Ectodermal cell (in vitro differentiated cells): ENCODE data around the gene TAF1C.
"Not testable (repeated sequence)": the region's sequence is repeated elsewhere in the genome, so short reads cannot be mapped to it uniquely, and the experiment has no call there.

Source experiments
- H3K27ac ChIP-seq: 2 replicates; pipeline ENCODE4 v1.7.0; 2013; ENCODE audit warnings: mild to moderate bottlenecking, low read depth, low read length; ENCODE audit not compliant: insufficient read depth, poor library complexity, severe bottlenecking
- H3K27me3 ChIP-seq: 2 replicates; pipeline ENCODE4 v1.7.0; 2013; ENCODE audit warnings: mild to moderate bottlenecking, low read length; ENCODE audit not compliant: insufficient read depth, control insufficient read depth, poor library complexity, severe bottlenecking
- H3K36me3 ChIP-seq: one replicate; pipeline ENCODE4 v1.7.0; 2013; ENCODE audit warnings: low read length; ENCODE audit not compliant: control insufficient read depth, insufficient read depth
- H3K4me1 ChIP-seq: one replicate; pipeline ENCODE4 v1.7.0; 2013; ENCODE audit warnings: low read length; ENCODE audit not compliant: control insufficient read depth, insufficient read depth
- H3K4me3 ChIP-seq: 2 replicates; pipeline ENCODE4 v1.7.0; 2013; ENCODE audit warnings: low read depth, low read length, control low read depth; ENCODE audit not compliant: insufficient read depth
- H3K9me3 ChIP-seq: 2 replicates; pipeline ENCODE4 v1.7.0; 2013; ENCODE audit warnings: mild to moderate bottlenecking, low read length, moderate library complexity; ENCODE audit not compliant: control insufficient read depth
- WGBS, 2 experiments: methylation state at CpG; one replicate each; pipeline ENCODE4 v1.1.7; 2013; ENCODE audit warnings: missing lambda C conversion rate in 2 of 2; 5-methylcytosine and 5-hydroxymethylcytosine counted together

Gene TAF1C

DNA sequence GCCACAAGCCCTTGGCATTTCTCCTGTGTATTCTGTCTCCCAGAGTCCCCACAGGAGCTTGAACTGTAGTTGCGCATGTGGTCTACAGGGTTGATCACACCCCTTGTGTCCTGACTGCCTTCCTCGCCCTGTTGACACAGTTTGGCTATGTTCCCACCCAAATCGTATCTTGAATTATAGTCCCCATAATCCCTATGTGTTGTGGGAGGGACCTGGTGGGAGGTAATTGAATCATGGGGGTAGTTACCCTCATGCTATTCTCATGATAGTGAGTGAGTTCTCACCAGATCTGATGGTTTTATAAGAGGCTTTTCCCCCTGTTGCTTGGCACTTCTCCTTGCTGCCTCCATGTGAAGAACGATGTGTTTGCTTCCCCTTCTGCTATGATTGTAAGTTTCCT lies 25.3 kb upstream of the TAF1C start:
- Histone ChIP-seq H3K27me3 (no peaks in the 10 kb centered on the region), H3K9me3 (no peaks in the 10 kb centered on the region), H3K36me3 (no peaks in the 10 kb centered on the region), H3K4me1 (no peaks in the 10 kb centered on the region), H3K4me3 (no peak overlapping the region), H3K27ac (no peak overlapping the region)
- 90 to 93% methylated on average over 4 of the region's 4 CpGs for WGBS, 2 experiments

DNA sequence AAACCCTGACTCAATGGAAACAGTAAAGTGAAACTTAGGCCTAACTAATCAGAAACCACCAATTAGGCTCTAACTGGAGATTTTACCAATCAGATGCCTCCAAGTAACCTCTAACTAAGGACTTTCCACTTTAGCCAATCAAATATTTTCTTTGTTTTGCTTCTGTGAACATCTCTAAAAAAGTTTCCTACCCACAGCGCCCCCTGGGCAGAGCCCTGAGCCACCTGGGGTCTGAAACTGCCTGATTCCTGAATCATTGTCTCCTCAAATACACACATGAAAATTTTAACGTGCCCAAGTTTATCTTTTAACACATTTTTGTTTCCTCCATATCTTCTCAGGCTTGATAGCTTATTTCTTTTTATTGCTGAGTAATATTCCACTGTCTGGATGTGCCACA lies 23.1 kb upstream of the TAF1C start:
- Histone ChIP-seq H3K27me3 (no peaks in the 10 kb centered on the region), H3K9me3 (no peaks in the 10 kb centered on the region), H3K4me3 (no peak overlapping the region), H3K27ac (no peak overlapping the region), H3K36me3 (no peaks in the 10 kb centered on the region), H3K4me1 (no peaks in the 10 kb centered on the region)
- WGBS, 2 experiments: 68 to 70% methylated on average over 2 of the region's 2 CpGs

GRCh38 chr16:84207879-84208278 lies 21.0 kb upstream of the TAF1C start:
- no peak overlapping the region for H3K4me3 ChIP-seq
- 69 to 75% methylated on average over 8 of the region's 8 CpGs for WGBS, 2 experiments
- H3K9me3 ChIP-seq: no peaks in the 10 kb centered on the region
- H3K36me3 ChIP-seq: no peaks in the 10 kb centered on the region
- H3K4me1 ChIP-seq: no peaks in the 10 kb centered on the region
- no peak overlapping the region for H3K27ac ChIP-seq
- no peaks in the 10 kb centered on the region for H3K27me3 ChIP-seq

- Histone ChIP-seq H3K4me1 (no peaks in the 10 kb centered on the region), H3K36me3 (no peaks in the 10 kb centered on the region), H3K4me3 (no peak overlapping the region), H3K27me3 (no peaks in the 10 kb centered on the region), H3K9me3 (no peaks in the 10 kb centered on the region), H3K27ac (no peak overlapping the region)
- 74 to 75% methylated on average over 6 of the region's 6 CpGs for WGBS, 2 experiments
Observed at GRCh38 chr16:84207251-84207650, 20.4 kb upstream of the TAF1C start.

DNA sequence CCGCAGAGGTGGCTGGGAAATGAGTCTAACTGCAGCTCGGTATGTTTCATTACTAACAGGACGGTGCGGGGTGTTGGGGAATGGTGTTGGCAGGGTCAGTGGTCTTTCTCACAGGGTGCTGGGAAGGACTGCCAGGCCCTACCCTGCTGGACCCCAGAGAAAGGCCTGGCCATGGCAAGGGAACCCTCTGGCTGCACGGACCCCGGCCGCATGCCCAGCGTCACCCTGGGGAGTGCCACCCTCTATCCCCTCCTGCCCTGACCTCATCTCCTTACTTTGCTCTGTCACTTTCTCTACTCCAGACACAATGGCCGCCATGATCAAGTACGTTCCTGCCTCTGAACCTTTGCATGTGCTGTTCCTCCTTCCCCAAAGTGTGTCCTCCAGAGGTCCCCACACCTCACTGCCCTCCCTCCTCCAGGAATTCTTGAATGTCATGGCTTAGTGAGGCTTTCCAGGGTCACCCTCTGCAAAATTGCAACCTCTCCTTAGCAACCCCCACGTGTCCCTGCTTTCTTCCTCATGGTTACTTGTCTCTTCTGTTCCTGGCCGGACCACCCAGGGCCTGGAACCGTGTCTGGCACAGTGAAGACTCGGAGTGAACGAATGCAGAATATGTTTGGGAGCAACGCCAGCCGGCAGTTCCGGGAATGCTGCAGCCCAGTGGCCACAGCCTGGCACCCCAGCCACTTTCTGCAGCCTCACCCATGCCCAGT lies 19.3 kb upstream of the TAF1C start:
- Histone ChIP-seq H3K27me3 (no peaks in the 10 kb centered on the region), H3K4me3 (no peak overlapping the region), H3K36me3 (no peaks in the 10 kb centered on the region), H3K9me3 (no peaks in the 10 kb centered on the region), H3K27ac (no peak overlapping the region), H3K4me1 (no peaks in the 10 kb centered on the region)
- WGBS, 2 experiments: 94% methylated on average over 18 of the region's 18 CpGs

DNA sequence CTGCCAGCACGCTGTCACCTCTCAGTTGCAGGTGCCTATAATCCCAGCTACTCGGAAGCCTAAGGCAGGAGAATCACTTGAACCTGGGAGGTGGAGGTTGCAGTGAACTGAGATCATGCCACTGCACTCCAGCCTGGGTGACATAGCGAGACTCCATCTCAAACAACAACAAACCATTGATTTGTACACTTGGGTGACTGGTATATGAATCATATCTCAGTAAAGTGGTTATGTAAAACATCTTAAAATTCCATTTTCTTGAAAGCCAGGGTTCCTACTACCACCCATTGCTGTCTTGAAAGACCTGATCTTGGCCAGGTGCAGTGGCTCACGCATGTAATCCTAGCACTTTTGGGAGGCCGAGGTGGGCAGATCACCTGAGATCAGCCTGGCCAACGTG lies 18.3 kb upstream of the TAF1C start:
- not testable (repeated sequence) for H3K4me3 ChIP-seq, H3K4me1 ChIP-seq, H3K36me3 ChIP-seq, H3K9me3 ChIP-seq, H3K27ac ChIP-seq, H3K27me3 ChIP-seq
- WGBS, 2 experiments: 95% methylated on average over 6 of the region's 6 CpGs

DNA sequence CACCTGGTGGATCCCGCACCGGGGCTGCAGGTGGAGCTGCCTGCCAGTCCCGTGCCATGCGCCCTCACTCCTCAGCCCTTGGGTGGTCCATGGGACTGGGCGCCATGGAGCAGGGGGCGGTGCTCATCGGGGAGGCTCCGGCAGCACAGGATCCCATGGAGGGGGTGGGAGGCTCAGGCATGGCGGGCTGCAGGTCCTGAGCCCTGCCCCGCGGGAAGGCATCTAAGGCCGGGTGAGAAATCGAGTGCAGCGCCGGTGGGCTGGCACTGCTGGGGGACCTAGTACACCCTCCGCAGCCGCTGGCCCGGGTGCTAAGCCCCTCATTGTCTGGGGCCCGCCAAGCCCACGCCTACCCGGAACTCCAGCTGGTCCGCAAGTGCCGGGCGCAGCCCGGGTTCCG lies 17.7 kb upstream of the TAF1C start:
- not testable (repeated sequence) for H3K4me3 ChIP-seq, H3K27ac ChIP-seq, H3K27me3 ChIP-seq, H3K4me1 ChIP-seq, H3K36me3 ChIP-seq, H3K9me3 ChIP-seq
- 92 to 93% methylated on average over 26 of the region's 26 CpGs for WGBS, 2 experiments

DNA sequence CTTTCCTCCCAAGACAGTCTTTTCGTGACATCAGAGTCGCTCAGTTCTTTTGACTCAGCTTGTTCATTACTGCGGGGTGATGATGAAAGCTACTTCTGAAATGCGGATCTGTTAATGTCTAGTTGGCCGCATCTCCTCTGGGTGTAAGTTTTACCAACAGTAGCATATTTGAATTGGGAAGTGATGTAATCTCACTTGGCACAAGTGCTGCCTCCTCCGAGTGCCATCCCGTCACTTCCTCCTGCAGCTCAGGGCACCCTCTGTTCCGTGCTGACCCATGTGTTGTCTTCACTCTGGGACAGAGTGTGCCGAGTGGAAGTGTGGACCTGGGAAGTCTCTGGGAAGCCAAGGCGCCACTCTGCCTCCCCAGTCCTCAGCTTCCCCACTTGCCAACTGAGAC lies 13.0 kb upstream of the TAF1C start:
- H3K4me1 ChIP-seq: no peaks in the 10 kb centered on the region
- 94% methylated on average over 10 of the region's 10 CpGs for WGBS, 2 experiments

GRCh38 chr16:84199097-84199496 lies 12.2 kb upstream of the TAF1C start:
- Histone ChIP-seq H3K4me3 (no peak overlapping the region), H3K27ac (no peak overlapping the region), H3K4me1 (no peaks in the 10 kb centered on the region), H3K27me3 (no peaks in the 10 kb centered on the region), H3K9me3 (no peaks in the 10 kb centered on the region), H3K36me3 (no peaks in the 10 kb centered on the region)
- WGBS, 2 experiments: 50 to 57% methylated on average over 13 of the region's 13 CpGs

More for the DNA sequence above, 13.0 kb upstream of the TAF1C start:
- Histone ChIP-seq H3K36me3 (no peaks in the 10 kb centered on the region), H3K27ac (no peak overlapping the region), H3K4me3 (no peak overlapping the region), H3K27me3 (no peaks in the 10 kb centered on the region), H3K9me3 (no peaks in the 10 kb centered on the region)

- H3K4me3 ChIP-seq: no peak overlapping the region
- no peaks in the 10 kb centered on the region for H3K4me1 ChIP-seq
- WGBS, 2 experiments: 88 to 91% methylated on average over 10 of the region's 10 CpGs
Observed at GRCh38 chr16:84198401-84198800, 11.5 kb upstream of the TAF1C start.

More at GRCh38 chr16:84198401-84198800, 11.5 kb upstream of the TAF1C start:
- no peaks in the 10 kb centered on the region for H3K9me3 ChIP-seq
- no peak overlapping the region for H3K27ac ChIP-seq
- H3K27me3 ChIP-seq: no peaks in the 10 kb centered on the region
- H3K36me3 ChIP-seq: no peaks in the 10 kb centered on the region
